Dendritic cell treated with granulocyte-macrophage colony-stimulating factor and Interleukin-4, amounts not matched to agents 40 ng/mL and 50 ng/mL, for 4 days (primary cell): Measurements from ENCODE around the gene OR52E1.
"Not testable (repeated sequence)": the region's sequence is repeated elsewhere in the genome, so short reads cannot be mapped to it uniquely, and the experiment has no call there.

ENCODE experiments used
- H3K27ac Mint-ChIP-seq: one replicate; pipeline ENCODE4 v1.8.0; 2022; ENCODE audit warnings: mild to moderate bottlenecking, mixed read lengths
- H3K27me3 Mint-ChIP-seq: one replicate; pipeline ENCODE4 v1.8.0; 2022; ENCODE audit warnings: mild to moderate bottlenecking, mixed read lengths
- H3K36me3 Mint-ChIP-seq: one replicate; pipeline ENCODE4 v1.8.0; 2022; ENCODE audit warnings: low read depth, mixed read lengths
- H3K4me1 Mint-ChIP-seq: one replicate; pipeline ENCODE4 v1.8.0; 2022; ENCODE audit warnings: low read depth, mixed read lengths
- H3K4me3 Mint-ChIP-seq: one replicate; pipeline ENCODE4 v1.8.0; 2022; ENCODE audit warnings: mild to moderate bottlenecking, moderate library complexity, mixed read lengths
- H3K9me3 Mint-ChIP-seq: one replicate; pipeline ENCODE4 v1.8.0; 2022; ENCODE audit warnings: mixed read lengths
- intact Hi-C: fragments of 100-400 bp; cut with micrococcal nuclease; formaldehyde crosslinking; loops from one replicate; pipeline ENCODE4 v1.15.0; 2022

Gene OR52E1

DNA sequence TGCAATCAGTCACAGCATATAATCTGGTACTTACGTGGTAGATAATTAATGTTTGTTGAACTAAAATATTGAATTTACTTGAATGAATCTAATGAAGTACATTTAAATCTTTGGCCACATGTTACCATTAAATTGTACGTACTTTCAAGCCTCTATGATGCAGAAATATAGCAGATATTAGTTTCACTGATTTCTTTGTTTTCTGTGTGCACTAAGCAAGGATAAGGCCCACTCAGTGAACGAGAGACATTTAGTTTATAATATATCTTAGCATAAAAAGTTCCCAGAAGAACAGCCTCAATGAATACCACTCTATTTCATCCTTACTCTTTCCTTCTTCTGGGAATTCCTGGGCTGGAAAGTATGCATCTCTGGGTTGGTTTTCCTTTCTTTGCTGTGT lies at the start of gene OR52E1:
Gene OR52E1 (plus strand): TSS at position 301 of the 400 bp plus-strand sequence.
- no peaks in the 10 kb centered on the region for H3K9me3 Mint-ChIP-seq
- no peaks in the 10 kb centered on the region for H3K36me3 Mint-ChIP-seq
- no peak within 1 kb of the TSS for H3K27ac Mint-ChIP-seq
- no peaks in the 10 kb centered on the region for H3K27me3 Mint-ChIP-seq
- intact Hi-C loops, result no loop called here
- H3K4me1 Mint-ChIP-seq, result no peaks in the 10 kb centered on the region
- H3K4me3 Mint-ChIP-seq, result no peak within 1 kb of the TSS

DNA sequence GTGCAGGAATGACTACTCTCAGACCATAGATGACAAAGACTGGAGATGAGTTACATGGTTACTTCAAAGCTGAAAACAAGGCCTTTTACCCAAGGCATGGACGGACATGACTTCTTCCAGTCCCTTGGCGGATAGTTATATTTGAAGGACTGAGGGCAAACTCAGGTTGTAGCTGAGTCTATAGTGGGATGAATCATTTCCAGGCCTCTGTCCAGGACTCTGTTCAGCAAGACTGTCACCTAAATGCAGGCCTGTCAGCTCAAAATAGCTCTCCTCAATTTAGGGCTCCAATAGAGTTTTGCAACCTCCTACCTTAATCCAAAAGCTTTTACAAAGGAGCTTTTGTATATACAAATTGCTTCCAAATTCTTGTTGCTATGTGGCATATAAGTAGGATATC lies 47.4 kb upstream of the OR52E1 start:
- Mint-ChIP-seq H3K27me3 (no peaks in the 10 kb centered on the region), H3K27ac (no peak overlapping the region), H3K4me1 (no peaks in the 10 kb centered on the region), H3K36me3 (no peaks in the 10 kb centered on the region), H3K9me3 (peaks cover 46% of the 10 kb centered on the region), H3K4me3 (no peak overlapping the region)
- intact Hi-C loops, result no loop called here

DNA sequence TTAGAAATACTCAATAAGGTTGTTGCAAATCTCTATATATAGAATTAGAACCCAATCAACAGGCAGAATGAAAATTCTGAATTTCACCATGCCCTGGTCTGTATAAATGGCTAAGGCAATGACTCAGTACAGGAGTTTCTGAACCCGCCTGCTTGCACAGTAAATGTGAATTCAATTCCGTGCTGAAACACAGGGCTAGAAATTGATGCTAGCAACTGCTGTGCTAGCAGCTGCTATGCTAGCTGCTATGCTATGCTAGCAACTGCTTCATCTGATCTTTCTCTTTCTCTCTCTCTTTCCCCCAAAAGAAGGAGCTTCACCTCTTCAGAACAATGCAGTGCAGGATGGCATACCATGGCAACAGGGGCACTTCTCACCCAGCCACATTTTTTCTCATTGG lies 32.7 kb upstream of the OR52E1 start:
- intact Hi-C loops, result no loop called here
- H3K9me3 Mint-ChIP-seq, result no peaks in the 10 kb centered on the region
- no peak overlapping the region for H3K4me3 Mint-ChIP-seq
- H3K36me3 Mint-ChIP-seq, result no peaks in the 10 kb centered on the region
- no peaks in the 10 kb centered on the region for H3K4me1 Mint-ChIP-seq
- H3K27me3 Mint-ChIP-seq, result no peaks in the 10 kb centered on the region
- H3K27ac Mint-ChIP-seq, result no peak overlapping the region

DNA sequence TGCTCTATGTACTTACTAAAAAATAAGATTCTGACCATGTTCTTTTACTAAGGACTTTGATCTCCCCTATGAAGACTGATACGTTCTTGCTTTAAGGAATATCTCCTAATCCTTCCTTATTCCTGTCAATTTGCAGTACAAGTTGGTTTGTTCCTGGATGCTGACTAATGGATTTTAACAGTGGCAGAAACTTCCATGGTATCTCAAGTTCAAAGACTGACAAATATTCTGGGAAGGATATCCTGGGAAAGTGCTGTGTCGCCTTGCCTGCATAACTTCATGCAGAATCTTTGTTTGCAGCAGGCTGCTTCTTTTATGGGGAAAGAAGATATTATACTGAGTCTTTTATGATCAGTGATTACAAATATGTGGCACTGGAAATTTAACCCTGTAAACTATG lies 31.4 kb upstream of the OR52E1 start:
- H3K4me1 Mint-ChIP-seq, result no peaks in the 10 kb centered on the region
- H3K27me3 Mint-ChIP-seq, result no peaks in the 10 kb centered on the region
- H3K36me3 Mint-ChIP-seq, result no peaks in the 10 kb centered on the region
- no peaks in the 10 kb centered on the region for H3K9me3 Mint-ChIP-seq
- H3K27ac Mint-ChIP-seq, result no peak overlapping the region
- intact Hi-C loops, result no loop called here
- H3K4me3 Mint-ChIP-seq, result no peak overlapping the region

DNA sequence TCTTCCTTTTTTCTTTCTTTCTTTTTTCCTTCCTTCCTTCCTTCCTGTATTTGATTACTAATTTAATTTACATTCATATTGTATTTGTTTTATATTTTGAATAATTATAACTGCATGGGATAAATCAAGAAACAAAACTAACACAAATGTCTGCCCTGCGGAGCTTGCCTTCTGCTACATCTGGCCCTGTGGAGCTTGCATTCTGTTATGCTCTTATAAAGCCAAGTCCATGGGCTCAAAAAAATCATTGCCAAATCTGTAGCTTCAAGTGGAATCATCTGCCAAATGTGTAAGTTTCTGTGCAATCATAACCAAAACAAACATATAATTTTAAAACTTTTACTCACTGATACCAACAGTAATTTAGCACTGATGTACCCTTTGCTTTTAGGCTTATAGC lies 31.0 kb upstream of the OR52E1 start:
- Mint-ChIP-seq H3K27ac (no peak overlapping the region), H3K36me3 (no peaks in the 10 kb centered on the region), H3K9me3 (no peaks in the 10 kb centered on the region), H3K4me3 (no peak overlapping the region), H3K4me1 (no peaks in the 10 kb centered on the region), H3K27me3 (no peaks in the 10 kb centered on the region)
- intact Hi-C loops, result no loop called here

DNA sequence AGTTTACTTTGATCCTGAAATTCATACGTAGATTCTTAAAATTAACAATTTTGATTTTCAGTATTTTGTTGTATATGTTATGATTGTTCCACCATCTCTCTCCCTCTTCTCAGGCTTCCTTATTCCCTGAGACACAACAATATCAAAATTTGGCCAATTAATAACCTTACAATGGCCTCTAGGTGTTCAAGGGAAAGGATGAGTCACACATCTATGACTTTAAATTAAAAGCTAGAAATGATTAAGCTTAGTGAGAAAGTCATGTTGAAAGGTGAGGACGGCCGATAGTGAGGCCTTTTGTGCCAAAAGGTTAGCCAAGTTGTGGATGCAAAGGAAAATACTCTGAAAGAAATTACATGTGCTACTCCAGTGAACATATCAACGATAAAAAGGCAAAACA lies 28.5 kb upstream of the OR52E1 start:
- Mint-ChIP-seq H3K27ac (no peak overlapping the region), H3K27me3 (no peaks in the 10 kb centered on the region), H3K9me3 (no peaks in the 10 kb centered on the region), H3K36me3 (no peaks in the 10 kb centered on the region), H3K4me3 (no peak overlapping the region), H3K4me1 (no peaks in the 10 kb centered on the region)
- intact Hi-C loops, result no loop called here

DNA sequence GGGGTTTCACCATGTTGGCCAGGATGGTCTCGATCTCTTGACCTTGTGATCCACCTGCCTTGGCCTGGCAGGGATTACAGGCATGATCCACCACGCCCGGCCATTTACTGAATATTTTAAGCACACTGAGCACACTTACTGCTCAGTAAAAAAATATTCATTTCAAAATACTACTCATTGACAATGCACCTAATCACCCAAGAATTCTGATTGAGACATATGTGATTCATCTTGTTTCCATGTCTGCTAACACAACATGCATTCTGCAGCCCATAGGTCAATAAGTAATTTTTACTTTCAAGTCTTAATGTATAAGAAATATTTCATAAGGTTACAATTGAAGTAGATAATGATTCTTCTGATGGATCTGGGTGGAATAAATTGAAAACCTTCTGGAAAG lies 27.3 kb upstream of the OR52E1 start:
- intact Hi-C loops, result no loop called here
- Mint-ChIP-seq H3K4me1 (no peaks in the 10 kb centered on the region), H3K27me3 (no peaks in the 10 kb centered on the region), H3K27ac (no peak overlapping the region), H3K4me3 (no peak overlapping the region), H3K9me3 (no peaks in the 10 kb centered on the region), H3K36me3 (no peaks in the 10 kb centered on the region)

DNA sequence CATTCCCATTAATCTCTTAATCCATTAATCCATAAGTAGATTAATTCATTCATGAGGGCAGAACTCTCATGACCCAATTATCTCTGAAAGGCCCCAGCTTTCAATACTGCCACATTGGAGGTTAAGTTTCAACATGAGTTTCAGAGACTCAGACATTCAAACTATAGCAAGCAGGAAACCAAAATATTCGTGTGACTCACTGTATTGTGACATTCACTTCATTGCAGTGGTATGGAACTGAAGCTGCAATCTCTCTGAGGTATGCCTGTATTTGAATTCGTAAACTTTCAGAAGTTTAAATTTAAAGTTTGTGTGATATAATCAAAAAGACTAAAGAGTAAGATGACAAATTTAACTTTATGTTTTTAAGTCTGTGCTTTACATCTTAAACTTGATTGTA lies 26.0 kb upstream of the OR52E1 start:
- H3K4me3 Mint-ChIP-seq, result no peak overlapping the region
- no peaks in the 10 kb centered on the region for H3K9me3 Mint-ChIP-seq
- H3K36me3 Mint-ChIP-seq, result no peaks in the 10 kb centered on the region
- H3K27me3 Mint-ChIP-seq, result no peaks in the 10 kb centered on the region
- intact Hi-C loops, result no loop called here
- H3K4me1 Mint-ChIP-seq, result no peaks in the 10 kb centered on the region
- no peak overlapping the region for H3K27ac Mint-ChIP-seq

DNA sequence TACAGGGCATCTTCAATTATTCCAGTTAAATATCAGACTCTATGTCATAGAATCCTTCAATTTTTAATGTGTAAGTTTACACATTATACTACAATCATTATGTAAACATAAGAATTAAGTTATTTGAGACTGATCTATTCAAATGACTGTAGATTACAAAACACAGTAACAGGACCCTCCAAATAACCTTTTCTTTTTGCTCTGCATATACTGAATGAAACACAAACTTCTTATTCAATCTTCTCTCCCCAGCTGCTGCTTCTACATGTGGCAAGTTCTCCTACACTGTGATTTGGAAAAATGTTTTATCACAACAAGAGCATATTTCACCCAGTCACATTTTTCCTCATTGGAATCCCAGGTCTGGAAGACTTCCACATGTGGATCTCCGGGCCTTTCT lies 23.1 kb upstream of the OR52E1 start, which contains the start of gene OR52J3:
Gene OR52J3 (plus strand): TSS at position 301 of the 400 bp plus-strand sequence. CDS start 0 bp downstream, at position 301.
- no peaks in the 10 kb centered on the region for H3K36me3 Mint-ChIP-seq

DNA sequence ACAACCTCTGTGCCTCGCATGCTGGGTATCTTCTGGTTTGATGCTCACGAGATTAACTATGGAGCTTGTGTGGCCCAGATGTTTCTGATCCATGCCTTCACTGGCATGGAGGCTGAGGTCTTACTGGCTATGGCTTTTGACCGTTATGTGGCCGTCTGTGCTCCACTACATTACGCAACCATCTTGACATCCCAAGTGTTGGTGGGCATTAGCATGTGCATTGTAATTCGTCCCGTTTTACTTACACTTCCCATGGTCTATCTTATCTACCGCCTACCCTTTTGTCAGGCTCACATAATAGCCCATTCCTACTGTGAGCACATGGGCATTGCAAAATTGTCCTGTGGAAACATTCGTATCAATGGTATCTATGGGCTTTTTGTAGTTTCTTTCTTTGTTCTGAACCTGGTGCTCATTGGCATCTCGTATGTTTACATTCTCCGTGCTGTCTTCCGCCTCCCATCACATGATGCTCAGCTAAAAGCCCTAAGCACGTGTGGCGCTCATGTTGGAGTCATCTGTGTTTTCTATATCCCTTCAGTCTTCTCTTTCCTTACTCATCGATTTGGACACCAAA lies 22.5 kb upstream of the OR52E1 start:
- no peaks in the 10 kb centered on the region for H3K9me3 Mint-ChIP-seq
- H3K4me3 Mint-ChIP-seq, result no peak overlapping the region
- H3K27me3 Mint-ChIP-seq, result no peaks in the 10 kb centered on the region
- H3K27ac Mint-ChIP-seq, result no peak overlapping the region
- H3K36me3 Mint-ChIP-seq, result no peaks in the 10 kb centered on the region
- intact Hi-C loops, result no loop called here
- H3K4me1 Mint-ChIP-seq, result no peaks in the 10 kb centered on the region

More for the DNA sequence above, 23.1 kb upstream of the OR52E1 start, which contains the start of gene OR52J3:
- Mint-ChIP-seq H3K27me3 (no peaks in the 10 kb centered on the region), H3K4me3 (no peak within 1 kb of the TSS), H3K27ac (no peak within 1 kb of the TSS), H3K9me3 (no peaks in the 10 kb centered on the region), H3K4me1 (no peaks in the 10 kb centered on the region)
- intact Hi-C loops, result no loop called here

DNA sequence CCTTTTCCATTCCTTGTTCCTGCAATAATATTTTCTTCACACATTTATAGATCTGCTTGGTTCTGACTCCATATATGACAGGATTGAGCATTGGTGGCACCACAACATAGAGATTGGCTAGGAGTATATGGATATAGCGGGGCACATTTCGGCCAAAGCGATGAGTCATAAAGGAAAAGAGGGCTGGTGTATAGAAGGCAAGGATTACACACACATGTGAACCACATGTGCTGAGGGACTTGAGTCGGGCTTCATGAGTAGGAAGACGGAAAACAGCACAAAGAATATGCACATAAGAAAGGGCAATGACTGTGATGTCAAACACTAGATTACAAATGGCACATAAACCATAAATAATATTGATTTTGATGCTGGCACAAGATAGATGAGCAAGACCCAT lies 10.7 kb upstream of the OR52E1 start:
- H3K9me3 Mint-ChIP-seq, H3K36me3 Mint-ChIP-seq, H3K27me3 Mint-ChIP-seq, intact Hi-C loops, H3K4me3 Mint-ChIP-seq, H3K27ac Mint-ChIP-seq, H3K4me1 Mint-ChIP-seq: not testable (repeated sequence)

DNA sequence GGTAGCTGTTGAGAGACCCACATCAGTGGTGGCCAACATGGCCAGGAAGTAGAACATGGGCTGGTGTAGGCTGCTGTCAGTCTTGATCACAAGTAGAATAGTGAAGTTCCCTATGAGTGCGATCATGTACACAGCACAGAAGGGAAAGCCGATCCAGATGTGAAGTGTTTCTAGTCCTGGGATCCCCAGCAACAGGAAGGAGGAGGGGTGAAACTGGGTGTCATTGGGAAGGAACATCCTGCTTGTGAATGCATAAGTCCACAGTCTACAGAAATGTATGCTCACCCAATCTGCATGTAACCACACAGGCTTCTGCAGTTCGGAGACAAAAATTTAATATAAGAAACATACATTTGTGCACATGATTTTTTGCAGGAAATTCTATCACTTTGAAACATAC lies 10.0 kb upstream of the OR52E1 start, which contains the start of gene OR52E2:
Gene OR52E2 (minus strand): TSS at position 237 of the 400 bp plus-strand sequence. CDS start 0 bp downstream, at position 237.
- H3K36me3 Mint-ChIP-seq, result no peaks in the 10 kb centered on the region
- no peaks in the 10 kb centered on the region for H3K9me3 Mint-ChIP-seq
- no peak within 1 kb of the TSS for H3K27ac Mint-ChIP-seq
- no peak within 1 kb of the TSS for H3K4me3 Mint-ChIP-seq
- no peaks in the 10 kb centered on the region for H3K4me1 Mint-ChIP-seq
- intact Hi-C loops, result no loop called here
- no peaks in the 10 kb centered on the region for H3K27me3 Mint-ChIP-seq

DNA sequence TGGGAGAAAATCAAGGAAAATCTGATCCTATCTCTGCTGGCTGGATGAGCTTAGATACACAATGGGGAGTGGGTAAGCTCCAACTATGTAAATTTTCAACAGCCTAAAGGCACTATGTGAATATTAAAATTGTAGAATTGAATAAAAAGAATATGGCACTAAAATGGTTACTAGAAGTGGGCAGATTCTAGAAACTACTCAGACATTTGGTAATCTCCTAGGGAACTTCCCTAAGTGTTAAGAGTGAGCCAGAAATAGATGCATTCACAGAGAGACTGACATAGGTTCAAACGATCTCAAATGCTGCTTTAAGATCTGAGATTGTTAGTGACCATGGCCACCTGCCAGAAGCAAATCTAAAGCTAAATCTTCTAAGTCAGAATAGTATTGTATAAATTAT lies 4.3 kb upstream of the OR52E1 start:
- Mint-ChIP-seq H3K4me3 (no peak overlapping the region), H3K4me1 (no peaks in the 10 kb centered on the region), H3K27me3 (no peaks in the 10 kb centered on the region), H3K27ac (no peak overlapping the region), H3K36me3 (no peaks in the 10 kb centered on the region), H3K9me3 (no peaks in the 10 kb centered on the region)
- intact Hi-C loops, result no loop called here

DNA sequence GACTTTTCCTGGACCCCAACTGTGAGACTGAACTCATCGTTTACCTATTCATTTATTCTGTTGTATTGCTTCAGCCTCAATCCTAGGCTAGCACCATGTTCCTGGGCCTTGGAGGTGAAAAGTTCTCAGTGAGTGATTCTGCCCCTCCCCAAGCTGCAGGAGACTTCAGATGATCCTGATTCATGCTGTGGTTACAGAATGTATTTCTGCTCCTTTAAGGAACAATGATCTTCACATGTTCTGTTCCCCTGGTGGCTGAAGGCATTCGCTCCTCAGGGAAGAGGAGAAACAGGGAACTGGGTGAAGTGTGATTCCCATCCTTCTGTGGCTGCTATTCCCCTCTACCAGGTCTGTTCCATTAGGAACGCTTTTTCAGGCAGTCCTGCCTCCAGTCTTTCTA lies 2.4 kb downstream of the OR52E1 start:
- Mint-ChIP-seq H3K4me3 (no peak overlapping the region), H3K36me3 (no peaks in the 10 kb centered on the region), H3K27me3 (no peaks in the 10 kb centered on the region), H3K9me3 (no peaks in the 10 kb centered on the region), H3K27ac (no peak overlapping the region), H3K4me1 (no peaks in the 10 kb centered on the region)
- intact Hi-C loops, result no loop called here

DNA sequence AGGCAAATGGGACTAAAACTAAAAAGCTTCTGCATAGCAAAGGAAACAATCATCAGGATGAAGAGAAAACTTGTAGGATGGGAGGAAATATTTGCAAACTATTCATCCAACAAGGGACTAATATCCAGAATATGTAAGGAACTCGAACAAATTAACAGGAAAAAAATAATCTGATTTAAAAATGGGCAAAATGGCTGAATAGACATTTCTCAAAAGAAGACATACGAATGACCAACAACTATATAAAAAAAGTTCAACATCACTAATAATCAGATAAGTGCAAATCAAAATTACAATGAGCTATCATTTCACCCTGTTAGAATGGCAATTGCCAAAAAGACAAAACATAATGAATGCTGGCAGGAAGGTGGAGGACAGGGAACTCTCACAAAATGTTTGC lies 12.0 kb downstream of the OR52E1 start:
- Mint-ChIP-seq H3K36me3 (no peaks in the 10 kb centered on the region), H3K27ac (no peak overlapping the region), H3K4me3 (no peak overlapping the region), H3K4me1 (no peaks in the 10 kb centered on the region), H3K27me3 (no peaks in the 10 kb centered on the region), H3K9me3 (no peaks in the 10 kb centered on the region)
- intact Hi-C loops, result no loop called here
